Right lung (tissue), 5 donors: Measurements from ENCODE around the gene SIGLEC1. TPM values are rescaled to one million over a fixed set of nuclear protein-coding genes. Genes with fewer than 3 reads are reported as not detected.
A peak's percentile ranks its signal among the peaks of the same experiment; 100 is the strongest.

Experiments
- DNase-seq, 2 donors: peaks; one replicate each; pipeline ENCODE4 v3.0.0-alpha.2; 2013
- polyA plus RNA-seq, 5 donors: library from polyadenylated mRNA; unstranded; fragments of 120-200 nt; gene quantifications; one replicate each; pipeline versions ENCODE4 v1.2.1 to v1.2.3, GENCODE V29; 2013; ENCODE audit warnings: inconsistent platforms in 1 of 5, low replicate concordance in 1 of 5; ENCODE audit not compliant: insufficient read length in 5 of 5, insufficient read depth in 1 of 5

Gene SIGLEC1
- polyA plus RNA-seq, 5 donors: 1.6 to 2.9 (median 2.1) TPM

DNA sequence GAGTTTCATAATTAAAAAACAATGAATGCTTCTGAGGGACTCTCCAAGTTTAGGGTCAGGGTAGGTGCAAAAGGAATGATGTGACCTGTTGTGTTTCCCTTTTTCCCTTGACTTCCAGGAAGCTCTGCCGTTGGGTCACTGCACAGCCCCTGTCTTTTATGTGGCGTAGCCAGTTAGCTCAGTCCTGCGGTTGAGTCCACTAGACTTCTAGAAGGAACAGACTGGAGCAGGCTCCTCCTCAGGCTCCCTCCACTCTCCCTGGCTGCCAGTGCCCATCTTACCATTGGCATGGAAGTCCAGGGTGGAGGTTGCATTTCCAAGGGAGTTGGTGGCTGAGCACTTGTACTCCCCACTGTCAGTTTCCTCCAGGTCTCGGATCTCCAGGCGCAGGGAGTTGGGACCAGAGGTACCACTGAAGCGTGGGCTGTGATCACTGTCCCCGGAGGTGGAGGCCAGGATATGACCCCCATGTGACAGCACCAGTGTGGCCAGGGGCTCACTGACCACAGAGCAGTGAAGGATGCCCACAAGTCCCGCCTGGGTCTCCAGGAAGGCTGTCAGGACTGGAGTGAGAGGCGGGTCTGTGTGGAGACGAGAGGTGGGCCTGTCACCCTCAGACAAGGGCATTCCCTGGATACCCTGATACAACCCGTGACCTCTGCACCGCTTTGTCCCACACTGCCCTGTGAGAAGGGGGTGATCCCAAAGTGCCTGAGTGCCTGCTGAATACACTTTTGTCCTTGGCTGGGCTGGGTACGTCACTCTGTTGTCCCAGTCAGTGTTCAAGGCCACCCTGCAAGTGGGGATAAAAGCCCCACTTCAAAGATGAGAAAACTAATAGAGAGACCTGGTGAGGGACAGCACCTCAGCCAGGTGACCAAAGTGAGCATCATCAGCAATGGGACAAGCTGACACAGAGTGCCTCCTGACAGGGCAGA, 11.1 kb downstream of the SIGLEC1 start:
- no peak for DNase-seq

DNA sequence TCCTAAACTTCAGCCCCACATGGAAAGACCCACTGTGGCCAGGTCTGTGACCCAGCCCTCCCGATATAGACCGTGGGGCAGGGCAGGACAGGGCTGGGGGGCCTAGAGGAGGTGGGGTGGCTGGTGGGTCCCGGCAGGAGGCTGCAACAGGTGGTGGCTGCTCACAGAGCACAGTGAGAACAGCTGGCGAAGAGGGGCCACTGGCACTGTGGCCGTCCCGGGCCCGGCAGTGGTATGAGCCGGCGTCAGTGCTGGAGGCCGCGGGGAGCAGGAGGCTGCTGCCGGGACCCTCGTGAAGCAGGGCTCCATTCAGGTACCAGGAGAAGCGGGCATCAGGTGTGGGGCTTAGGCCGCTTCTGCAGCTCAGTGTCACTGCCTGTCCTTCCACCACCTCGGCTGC, 13.4 kb downstream of the SIGLEC1 start:
- no peak for DNase-seq

DNA sequence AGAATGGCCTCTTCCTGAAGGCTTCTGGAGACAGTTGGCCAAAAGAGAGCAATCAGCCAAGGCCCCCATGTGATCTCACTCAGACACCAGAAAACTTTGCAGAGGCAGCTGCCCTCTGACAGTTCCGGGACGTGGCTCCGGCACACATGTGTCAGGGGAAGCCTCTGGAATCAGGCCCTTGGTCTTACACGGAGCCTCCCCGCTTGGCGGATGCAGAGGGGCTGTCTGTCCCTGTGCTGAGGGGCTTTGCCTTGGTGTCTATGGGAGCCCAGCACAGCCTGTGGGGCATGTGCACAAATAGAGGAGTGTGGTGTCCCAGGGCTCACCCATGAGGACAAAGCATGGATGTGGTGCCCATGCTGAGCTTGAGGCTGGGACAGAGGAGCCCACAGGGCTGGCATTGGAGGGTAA, 13.8 kb downstream of the SIGLEC1 start:
- DNase-seq: no peak

DNA sequence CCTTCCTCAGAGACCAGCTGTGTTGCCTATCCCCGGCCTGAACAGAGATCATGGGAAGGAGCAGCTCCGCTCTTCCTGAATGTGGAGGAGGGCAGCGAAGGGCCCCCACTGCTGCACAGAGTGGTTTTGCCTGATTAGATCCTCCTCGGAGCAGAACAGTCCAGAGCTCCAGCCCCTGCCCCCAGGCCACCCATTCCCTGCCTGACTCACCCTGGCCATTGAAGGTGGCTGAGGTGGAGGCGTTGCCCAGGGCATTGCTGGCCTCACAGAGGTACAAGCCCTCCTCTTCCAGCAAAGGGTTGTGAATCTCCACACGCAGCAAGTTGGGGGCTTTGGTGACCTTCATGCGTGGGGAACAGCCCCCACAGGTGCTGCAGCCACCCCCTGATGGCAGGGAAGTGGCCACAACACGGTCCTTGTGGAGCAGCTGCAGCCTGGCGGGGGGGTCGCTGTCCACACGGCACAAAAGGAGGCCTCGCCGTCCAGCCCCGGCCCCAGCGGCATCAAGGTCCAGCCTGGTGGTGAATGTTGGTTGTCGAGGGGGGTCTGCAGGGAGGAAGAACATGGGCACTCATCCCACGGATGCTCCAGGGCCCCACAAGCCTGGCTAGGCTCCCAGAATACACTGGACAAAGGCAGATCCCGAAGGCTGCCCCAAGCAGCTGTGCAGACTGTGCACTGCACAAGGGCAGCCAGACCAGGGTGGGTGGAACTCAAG, 14.7 kb downstream of the SIGLEC1 start:
- DNase-seq: no peak

DNA sequence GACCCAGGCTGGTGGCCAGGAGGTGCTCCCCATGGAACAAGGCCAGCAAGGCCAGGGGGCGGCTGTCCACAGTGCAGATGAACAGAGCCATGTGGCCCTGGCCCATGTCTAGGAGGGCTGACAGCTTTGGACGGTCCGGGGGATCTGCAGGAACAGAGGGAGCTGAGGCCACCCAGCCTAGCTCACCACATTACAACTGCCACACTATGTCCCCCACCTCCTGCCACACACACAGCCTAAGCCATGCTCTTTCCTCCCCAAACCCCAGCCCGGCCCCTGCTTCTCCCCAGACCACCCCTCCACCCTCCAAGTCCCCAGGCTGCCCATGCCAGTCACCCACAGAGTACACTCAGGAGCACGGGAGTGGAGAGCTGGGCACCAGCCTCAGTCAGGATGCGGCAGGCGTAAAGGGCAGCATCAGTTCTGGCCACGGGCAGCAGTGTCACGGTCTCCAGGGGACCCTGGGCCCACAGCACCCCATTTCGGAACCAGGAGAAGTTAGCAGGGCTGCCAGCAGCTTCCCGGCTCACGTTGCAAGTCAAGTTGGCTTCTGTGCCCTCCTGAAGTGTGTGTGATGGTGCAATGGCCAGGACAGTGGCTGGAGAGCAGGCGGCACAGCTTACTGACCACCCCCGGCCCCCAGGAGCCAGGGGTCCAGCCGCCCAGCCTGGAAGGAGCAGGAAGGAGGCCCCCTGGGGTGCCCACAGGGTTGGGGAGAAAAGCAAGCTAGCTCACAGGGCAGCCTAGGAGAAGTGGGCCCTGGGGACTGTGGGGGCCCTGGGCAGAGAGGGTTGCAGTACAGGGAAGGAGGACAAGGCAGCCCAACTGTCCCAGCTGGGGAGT, 15.4 kb downstream of the SIGLEC1 start:
- DNase-seq: no peak

DNA sequence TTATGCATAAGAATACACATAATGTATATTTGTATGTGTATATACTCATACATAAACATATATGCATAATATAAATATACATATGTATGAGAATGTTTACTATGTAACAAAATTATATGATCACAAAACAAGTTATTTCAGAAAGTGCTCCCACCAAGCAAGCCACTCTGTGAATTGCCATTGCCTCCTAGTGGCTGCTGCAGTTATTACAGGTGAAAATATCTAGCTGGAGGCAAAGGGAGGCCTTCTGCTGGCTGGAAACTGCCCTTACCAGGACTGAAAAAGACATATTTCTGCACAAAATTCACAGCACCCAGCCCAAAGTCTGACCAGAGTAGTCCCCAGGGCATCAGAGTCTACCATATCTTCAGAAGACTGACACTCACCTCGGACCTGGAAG, 16.2 kb downstream of the SIGLEC1 start:
- DNase-seq: no peak

DNA sequence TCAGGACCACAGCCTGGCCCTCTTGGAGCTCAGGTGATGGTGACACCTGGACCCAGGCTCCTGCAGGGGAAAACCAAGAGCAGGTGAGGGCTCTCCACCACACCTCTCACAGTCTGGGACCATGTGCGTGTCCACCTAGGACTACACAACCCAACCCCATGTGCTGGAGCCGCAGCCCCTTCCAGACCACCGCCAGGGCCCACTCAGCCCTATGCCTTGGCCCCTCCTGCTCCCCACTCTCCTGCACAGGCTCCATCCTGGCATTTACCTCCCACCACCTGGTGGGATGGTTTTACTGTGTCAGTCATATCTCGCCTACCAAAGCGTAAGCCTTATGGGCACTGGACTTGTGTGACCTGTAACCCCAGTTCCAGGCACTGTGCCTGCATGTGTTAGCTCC, 17.5 kb downstream of the SIGLEC1 start:
- no peak for DNase-seq

DNA sequence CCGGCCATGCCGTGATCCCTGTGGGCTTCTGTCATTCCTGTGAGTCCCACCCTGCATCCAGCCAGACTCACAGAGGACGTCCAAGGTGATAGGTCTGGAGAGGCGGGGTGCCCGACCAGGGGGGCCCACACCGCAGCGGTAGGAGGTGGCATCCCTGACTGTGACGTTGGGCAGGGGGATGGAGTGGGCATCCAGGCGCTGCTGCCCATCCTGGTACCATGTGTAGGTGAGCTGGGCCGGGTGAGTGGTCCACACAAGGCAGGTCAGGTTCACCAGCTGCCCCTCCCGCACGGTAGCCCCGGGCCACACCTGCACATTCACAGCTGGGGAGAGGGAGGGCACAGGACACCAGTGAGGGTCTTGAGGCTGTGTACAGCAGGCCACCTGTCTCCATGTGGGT, 19.0 kb downstream of the SIGLEC1 start:
- DNase-seq: no peak

DNA sequence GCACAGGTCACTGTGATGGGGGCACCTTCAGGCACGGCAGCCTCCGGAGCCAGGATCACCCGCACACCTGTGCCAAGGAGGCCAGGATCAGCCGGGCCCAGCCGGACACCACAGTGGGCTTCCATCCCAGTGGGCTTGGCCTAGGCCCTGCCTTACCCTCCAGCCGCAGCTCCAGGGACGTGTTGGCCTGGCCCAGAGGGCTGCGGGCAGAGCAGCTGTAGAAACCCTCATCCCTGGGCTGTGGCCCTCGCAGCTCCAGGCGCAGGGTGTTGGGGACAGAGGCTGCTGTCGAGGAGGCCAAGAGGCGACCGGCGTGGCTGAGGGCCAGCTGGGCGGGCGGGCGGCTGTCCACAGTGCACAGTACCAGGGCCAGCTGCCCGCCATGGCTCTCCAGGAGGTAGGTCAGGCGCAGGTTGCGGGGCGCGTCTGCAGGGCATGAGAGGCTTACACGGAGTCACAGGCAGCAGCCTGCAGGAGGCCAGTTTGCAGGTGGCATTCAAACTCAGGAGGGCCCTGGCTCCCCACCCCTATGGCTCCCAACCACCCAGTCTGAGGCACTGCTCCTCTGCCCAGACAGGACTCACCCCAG, 19.6 kb downstream of the SIGLEC1 start:
- DNase-seq: no peak

DNA sequence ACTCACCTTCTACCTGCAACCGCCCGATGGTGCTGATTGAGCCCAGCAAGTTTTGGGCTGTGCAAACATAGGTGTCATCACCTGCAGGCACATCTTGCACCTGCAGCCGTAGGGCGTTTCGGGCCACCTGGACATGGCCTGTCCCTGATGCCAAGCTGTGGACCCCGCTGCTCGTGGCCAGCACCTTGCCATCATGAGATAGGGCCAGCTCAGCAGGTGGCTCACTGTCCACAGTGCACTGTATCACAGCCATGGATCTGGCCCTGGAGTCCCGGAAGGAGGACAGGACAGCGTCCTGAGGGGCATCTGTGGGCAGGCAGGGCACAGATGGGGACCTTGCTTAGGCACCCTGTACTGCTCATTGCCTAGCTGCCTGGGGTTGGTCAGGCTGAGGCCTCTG, 20.5 kb downstream of the SIGLEC1 start:
- no peak for DNase-seq

DNA sequence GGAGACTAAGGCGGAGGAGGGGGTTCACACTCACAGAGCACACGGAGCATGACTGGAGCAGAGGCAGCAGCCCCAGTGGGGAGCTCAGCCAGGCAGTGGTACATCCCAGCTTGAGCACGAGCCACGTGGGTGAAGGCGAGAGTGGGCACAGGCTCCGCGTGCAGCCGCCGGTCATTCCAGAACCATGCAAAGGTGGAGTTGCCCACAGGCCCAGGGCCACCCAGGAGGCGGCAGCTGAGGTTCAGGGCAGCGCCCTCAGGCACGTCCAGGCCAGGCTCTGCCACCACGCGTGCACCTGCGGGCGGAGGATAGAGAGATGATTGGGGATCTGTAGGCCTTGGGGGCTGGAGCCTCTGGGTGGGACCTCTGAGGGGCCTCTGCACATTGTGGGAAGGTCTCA, 21.1 kb downstream of the SIGLEC1 start:
- no peak for DNase-seq

DNA sequence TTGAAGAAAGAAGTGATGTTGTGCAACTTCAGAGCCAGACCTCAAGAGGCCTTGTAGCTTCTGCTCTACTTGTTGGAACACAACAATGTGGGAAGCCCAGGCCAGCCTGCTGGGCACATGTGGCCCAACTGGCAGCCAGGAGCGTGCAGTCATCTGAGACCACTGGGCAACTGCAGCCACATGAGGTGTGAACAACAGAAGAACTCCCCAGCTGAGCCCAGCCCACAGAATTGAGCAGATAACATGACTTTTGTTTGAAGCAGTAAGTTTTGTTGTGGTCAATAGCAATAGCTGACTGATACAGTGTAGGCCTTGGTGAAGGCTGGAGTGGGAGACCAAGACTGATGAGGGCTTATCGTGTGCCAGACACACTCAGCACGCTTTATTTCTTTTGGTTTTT, 22.0 kb downstream of the SIGLEC1 start:
- no peak for DNase-seq

DNA sequence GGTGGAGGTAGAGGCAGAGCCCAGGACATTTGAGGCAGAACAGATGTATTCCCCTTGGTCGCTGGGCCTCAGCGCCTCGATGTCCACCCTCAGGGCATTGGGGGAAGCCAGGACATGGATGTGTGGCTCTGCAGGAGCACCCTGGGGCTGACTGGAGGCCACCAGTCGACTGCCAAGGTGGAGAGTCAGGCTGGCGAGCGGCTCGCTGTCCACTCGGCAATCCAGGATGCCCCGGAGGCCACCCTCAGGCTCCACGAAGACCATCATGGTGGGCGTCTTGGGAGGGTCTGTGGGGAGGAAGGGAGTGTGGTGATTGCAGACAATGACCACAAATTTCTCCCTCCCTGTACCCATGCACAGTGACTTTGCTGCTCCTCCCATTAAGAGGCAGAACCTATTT, 22.4 kb downstream of the SIGLEC1 start:
- no peak for DNase-seq

DNA sequence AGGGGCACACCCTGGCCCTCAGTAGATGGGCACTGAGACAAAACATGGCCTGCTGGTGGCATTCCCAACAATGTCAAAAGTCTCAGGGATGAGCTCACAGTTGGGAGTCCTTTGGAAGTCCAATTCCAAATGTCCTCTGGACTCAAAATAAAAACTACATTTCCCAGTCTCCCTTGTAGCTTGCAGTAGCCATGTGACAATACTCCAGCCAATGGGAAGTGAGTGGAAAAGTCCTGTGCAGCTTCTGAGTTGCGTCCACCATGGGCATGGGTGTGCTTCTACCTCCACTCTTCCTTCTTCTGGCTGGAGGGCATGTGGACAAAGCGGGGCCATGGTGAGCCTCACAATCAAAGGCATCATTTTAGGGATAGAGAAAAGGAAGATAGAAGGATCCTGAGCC, 24.7 kb downstream of the SIGLEC1 start:
- DNase-seq: no peak

DNA sequence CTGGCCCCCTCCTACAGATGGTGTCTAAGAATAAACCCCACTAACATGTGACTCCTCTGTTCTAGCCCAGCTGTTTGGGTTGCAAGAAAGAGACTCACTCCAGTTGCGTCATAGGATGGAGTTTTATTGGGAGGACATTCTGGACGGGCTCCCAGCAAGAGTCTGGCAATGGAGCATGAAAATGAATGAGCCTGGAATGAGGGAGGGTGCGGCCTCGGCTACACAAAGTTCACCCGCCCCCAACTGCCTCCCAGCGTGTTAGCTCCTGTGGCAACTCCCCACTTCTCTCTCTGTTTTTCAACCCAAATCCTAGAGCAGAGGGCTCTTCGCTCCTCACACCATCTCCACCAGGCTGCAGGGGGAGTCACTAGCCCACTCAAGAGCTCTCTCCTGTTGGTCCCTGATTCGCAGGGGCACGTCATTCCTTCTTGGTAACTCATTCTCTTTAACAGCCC, 25.5 kb downstream of the SIGLEC1 start:
- DNase-seq: peak; percentile 86 to 87

DNA sequence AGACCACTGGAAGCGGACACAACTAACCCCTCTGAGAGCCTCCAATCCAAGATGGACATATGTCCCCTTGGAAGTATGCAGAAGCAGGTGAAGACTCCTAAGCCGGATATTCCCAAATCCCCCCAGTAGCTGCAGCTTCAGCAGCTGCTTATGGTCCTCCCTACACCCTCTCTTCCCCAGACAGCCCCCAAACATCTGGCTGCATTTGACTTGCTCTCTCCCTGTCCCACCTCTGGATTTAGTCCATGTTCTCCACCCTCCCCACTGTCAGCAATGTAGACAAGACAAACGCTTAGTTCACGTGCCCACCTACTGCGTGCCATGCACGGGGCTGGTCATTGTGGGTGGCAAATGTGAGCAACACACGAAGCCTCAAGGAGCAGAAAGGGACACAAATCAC, 26.0 kb downstream of the SIGLEC1 start:
- no peak for DNase-seq

DNA sequence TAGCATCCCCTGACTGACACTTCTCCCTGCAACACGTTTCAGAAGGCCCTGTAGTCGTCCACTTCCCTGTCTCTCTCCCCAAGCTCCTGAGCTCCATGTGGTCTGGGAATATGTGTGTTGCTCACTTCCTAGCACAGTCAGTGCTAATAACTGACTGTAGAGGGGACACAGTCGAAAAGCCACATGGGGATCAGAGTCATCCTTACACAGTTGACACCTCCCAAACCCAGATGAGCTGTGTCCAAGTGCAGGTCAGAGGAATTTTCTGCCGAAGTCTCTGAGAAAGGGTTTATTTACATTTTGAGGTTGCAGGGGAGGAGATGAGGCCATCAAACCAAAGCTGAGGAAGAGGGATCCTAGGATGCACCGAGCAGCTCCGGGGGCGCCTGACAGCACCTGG, 27.1 kb downstream of the SIGLEC1 start:
- DNase-seq: no peak

DNA sequence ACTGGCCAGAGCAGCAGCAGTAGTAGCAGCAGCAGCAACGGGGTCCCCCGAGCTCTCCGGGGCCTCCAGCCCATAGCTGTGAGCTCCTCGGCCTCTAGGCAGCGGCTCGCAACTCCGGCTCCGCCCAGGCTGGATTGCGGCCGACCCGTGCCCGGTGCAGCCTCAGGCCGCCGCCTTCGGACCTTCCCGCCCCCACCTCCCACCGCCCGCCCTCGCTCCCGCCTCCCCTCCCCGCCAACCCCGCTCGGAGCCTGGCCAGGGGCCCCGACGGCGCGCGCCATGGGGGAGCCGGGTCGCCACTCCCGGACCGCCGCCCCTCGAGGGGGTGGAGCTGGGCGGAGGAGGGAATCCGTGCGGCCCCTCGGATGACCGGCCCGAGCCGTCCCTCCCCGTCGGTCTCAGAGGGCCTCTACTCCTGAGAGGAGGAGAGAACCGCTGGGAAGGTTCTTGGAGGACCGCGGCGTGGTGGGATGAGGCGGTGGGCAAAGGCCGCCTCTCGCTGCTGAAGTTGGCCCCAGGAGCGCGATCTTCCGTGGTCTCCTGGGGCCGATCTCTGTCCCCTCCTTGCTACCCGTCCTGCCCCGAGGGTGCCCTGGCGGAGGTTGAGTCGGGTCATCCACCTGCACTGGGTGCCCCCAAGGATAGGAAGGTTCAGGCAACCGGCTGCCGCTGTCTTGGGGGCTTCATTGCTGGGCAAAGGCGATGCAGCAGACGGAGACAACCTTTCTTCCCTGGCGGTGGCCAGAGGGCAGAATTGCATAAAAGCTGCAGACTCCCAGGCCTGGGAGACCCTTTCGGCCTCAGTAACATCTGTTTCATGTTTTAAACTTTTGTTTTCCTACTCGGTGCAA, 30.2 kb downstream of the SIGLEC1 start, which contains the start of gene ADAM33:
TSS of gene ADAM33 (minus strand) at position 80 of the 851 bp plus-strand sequence. CDS start at position 74, 6 bp downstream.
- no peak for DNase-seq

DNA sequence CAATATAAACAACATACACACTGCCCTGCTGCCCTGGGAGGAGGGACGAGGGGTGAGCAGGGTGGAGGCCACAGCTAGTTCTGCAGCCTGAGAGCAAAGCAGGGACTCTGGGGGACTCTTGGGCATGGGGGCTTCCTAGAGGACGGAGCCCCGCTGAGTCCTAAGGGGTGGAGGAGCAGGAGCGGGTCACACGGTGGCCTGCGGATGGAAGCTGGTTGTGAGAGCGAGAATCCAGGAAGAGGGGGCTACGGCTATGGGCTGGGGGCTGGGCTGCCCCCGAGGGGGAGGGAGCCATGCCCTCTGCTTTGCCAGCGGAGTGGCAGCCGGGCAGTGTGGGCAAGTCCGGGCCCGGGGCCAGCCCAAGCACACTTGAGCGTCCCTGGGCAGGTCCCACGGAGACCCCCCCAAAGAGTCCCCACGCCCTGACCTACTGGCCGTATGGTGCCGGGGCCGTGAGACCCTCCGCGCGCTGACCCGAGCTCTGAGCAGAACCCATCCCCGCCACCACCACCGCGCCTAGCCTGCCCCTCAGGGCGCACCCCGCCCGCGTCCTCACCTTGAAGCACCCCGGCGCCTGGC, 31.0 kb downstream of the SIGLEC1 start:
- no peak for DNase-seq

DNA sequence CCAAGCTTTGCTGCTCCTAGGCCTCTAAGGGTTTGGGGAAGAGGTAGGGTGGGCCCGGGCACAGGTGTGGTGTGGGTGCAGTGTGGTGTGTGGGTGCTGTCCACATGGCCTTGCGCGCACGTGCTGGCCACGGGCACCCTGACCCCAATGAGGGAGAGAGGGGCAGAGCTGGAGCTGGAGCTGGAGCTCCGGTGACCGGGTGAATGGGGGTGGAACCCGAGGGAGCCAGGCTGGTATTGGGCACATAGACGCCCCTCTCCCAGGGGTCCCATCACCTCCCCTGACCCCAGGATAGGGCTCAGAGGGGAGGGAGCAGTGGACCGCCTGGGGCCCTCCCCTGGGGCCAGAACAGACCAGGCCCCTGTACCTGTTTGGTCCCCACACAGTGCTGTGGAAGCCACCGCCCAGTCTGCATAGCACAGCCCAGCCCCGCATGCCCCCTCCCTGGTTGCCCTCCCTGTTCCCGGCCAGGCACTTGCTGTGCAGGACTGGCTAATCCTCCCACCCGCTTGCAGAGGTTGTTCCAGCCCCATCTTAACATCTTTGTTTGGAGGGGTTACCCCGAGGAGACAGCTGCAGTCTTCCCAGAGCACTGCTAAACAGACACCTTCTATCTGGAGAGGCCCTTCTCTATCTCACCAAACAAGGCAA, 31.6 kb downstream of the SIGLEC1 start:
- no peak for DNase-seq
